Neutrophil (primary cell): Measurements from ENCODE around the gene XRN2.

ENCODE experiments used
- H3K27ac ChIP-seq: fragments of 200-600 bp; sonication (generic); 2 replicates; pipeline ENCODE4 v1.5.1; 2016; ENCODE audit warnings: mild to moderate bottlenecking, moderate library complexity
- H3K27me3 ChIP-seq: fragments of 200-600 bp; sonication (generic); 2 replicates; pipeline ENCODE4 v1.6.0; 2016; ENCODE audit warnings: mild to moderate bottlenecking
- H3K36me3 ChIP-seq: fragments of 200-600 bp; sonication (generic); 2 replicates; pipeline ENCODE4 v1.5.1; 2017
- H3K4me1 ChIP-seq, 2 experiments: fragments of 200-600 bp in 1 of 2; sonication (generic) in 1 of 2; 1 replicate in 1 of 2; 2 replicates in 1 of 2; pipeline versions ENCODE4 v1.5.1 to v1.6.1; 2013 to 2016; ENCODE audit warnings: low read depth in 1 of 2, low read length in 1 of 2, mild to moderate bottlenecking in 1 of 2, moderate library complexity in 1 of 2; ENCODE audit not compliant: control insufficient read depth in 1 of 2, insufficient read depth in 1 of 2
- H3K4me3 ChIP-seq, 2 experiments: fragments of 200-600 bp in 1 of 2; sonication (generic) in 1 of 2; 1 replicate in 1 of 2; 2 replicates in 1 of 2; pipeline ENCODE4 v1.5.1; 2013 to 2016; ENCODE audit warnings: low read depth in 1 of 2, low read length in 1 of 2, mild to moderate bottlenecking in 1 of 2, moderate library complexity in 1 of 2
- H3K9me3 ChIP-seq: fragments of 200-600 bp; sonication (generic); 2 replicates; pipeline ENCODE4 v1.5.1; 2016
- CTCF ChIP-seq: fragments of 200-600 bp; sonication (generic); IDR thresholded peaks from 2 replicates; pipeline ENCODE4 v1.5.1; 2016; ENCODE audit warnings: antibody characterized with exemption

Gene XRN2

GRCh38 chr20:21312813-21313474, 9.8 kb downstream of the XRN2 start:
- no peak overlapping the region for H3K4me3 ChIP-seq
- no peaks in the 10 kb centered on the region for H3K36me3 ChIP-seq
- H3K9me3 ChIP-seq: no peaks in the 10 kb centered on the region
- no peak for TF ChIP-seq CTCF
- H3K27ac ChIP-seq: no peak overlapping the region
- H3K4me1 ChIP-seq: peaks cover 14 to 15% of the 10 kb centered on the region in 2 experiments
- no peaks in the 10 kb centered on the region for H3K27me3 ChIP-seq

GRCh38 chr20:21315138-21315537, 12.0 kb downstream of the XRN2 start:
- no peaks in the 10 kb centered on the region for H3K9me3 ChIP-seq
- peaks cover 14 to 15% of the 10 kb centered on the region in 2 experiments for H3K4me1 ChIP-seq
- peak overlapping the region; percentile 76 for H3K27ac ChIP-seq
- no peak overlapping the region for H3K4me3 ChIP-seq
- no peaks in the 10 kb centered on the region for H3K27me3 ChIP-seq
- no peak for TF ChIP-seq CTCF
- H3K36me3 ChIP-seq: no peaks in the 10 kb centered on the region

GRCh38 chr20:21322083-21322710, 19.1 kb downstream of the XRN2 start:
- no peaks in the 10 kb centered on the region for H3K27me3 ChIP-seq
- peaks cover 29 to 33% of the 10 kb centered on the region in 2 experiments for H3K4me1 ChIP-seq
- H3K36me3 ChIP-seq: no peaks in the 10 kb centered on the region
- H3K27ac ChIP-seq: no peak overlapping the region
- no peak overlapping the region for H3K4me3 ChIP-seq
- no peaks in the 10 kb centered on the region for H3K9me3 ChIP-seq
- TF ChIP-seq CTCF: no peak

- no peak for TF ChIP-seq CTCF
Measured at GRCh38 chr20:21322921-21323331, 19.8 kb downstream of the XRN2 start.

GRCh38 chr20:21323640-21324039, 20.5 kb downstream of the XRN2 start:
- peaks cover 36 to 37% of the 10 kb centered on the region in 2 experiments for H3K4me1 ChIP-seq
- peaks cover 3% of the 10 kb centered on the region for H3K36me3 ChIP-seq
- no peak overlapping the region for H3K4me3 ChIP-seq
- no peaks in the 10 kb centered on the region for H3K9me3 ChIP-seq
- no peak for TF ChIP-seq CTCF
- H3K27ac ChIP-seq: no peak overlapping the region
- no peaks in the 10 kb centered on the region for H3K27me3 ChIP-seq

More at GRCh38 chr20:21322921-21323331, 19.8 kb downstream of the XRN2 start:
- no peak overlapping the region for H3K4me3 ChIP-seq
- no peak overlapping the region for H3K27ac ChIP-seq
- no peaks in the 10 kb centered on the region for H3K36me3 ChIP-seq
- no peaks in the 10 kb centered on the region for H3K9me3 ChIP-seq
- H3K4me1 ChIP-seq: peaks cover 34 to 37% of the 10 kb centered on the region in 2 experiments
- H3K27me3 ChIP-seq: no peaks in the 10 kb centered on the region
